Measurements from ENCODE around the gene SLC7A9.
A peak's percentile ranks its signal among the peaks of the same experiment; 100 is the strongest.

SLC7A9 gene

GRCh38 chr19:32876236-32876918 is 6.8 kb upstream of the SLC7A9 start:
- DNase-seq (ENCODE audit: low read depth) = no peak
- no peak for TF ChIP-seq CTCF (conservative IDR thresholded peaks at IDR 0.05; ENCODE audit: low read depth, low read length)
- no peak overlapping the region for H3K4me3 ChIP-seq (ENCODE audit: low read length)

GRCh38 chr19:32875428-32875827 is 5.9 kb upstream of the SLC7A9 start:
- no peak for TF ChIP-seq CTCF (conservative IDR thresholded peaks at IDR 0.05; ENCODE audit: low read depth, low read length)

GRCh38 chr19:32874605-32875004 is 5.0 kb upstream of the SLC7A9 start:
- no peak for TF ChIP-seq CTCF (conservative IDR thresholded peaks at IDR 0.05; ENCODE audit: low read depth, low read length)
- DNase-seq (ENCODE audit: low read depth) = no peak
- H3K4me3 ChIP-seq (ENCODE audit: low read length) = no peak overlapping the region

More at GRCh38 chr19:32875428-32875827, 5.9 kb upstream of the SLC7A9 start:
- H3K4me3 ChIP-seq (ENCODE audit: low read length) = no peak overlapping the region
- DNase-seq (ENCODE audit: low read depth) = no peak

- no peak for DNase-seq (ENCODE audit: low read depth)
- H3K4me3 ChIP-seq (ENCODE audit: low read length) = no peak overlapping the region
- TF ChIP-seq CTCF (conservative IDR thresholded peaks at IDR 0.05; ENCODE audit: low read depth, low read length) = no peak
These were observed 3.8 kb upstream of the SLC7A9 start for GRCh38 chr19:32873247-32873959.

- DNase-seq (ENCODE audit: low read depth) = no peak
- H3K4me3 ChIP-seq (ENCODE audit: low read length) = no peak overlapping the region
- no peak for TF ChIP-seq CTCF (conservative IDR thresholded peaks at IDR 0.05; ENCODE audit: low read depth, low read length)
These were observed 2.8 kb upstream of the SLC7A9 start for GRCh38 chr19:32872391-32872790.

GRCh38 chr19:32870981-32871451 is 1.4 kb upstream of the SLC7A9 start:
- H3K4me3 ChIP-seq (ENCODE audit: low read length) = no peak overlapping the region
- peak; percentile 55 for TF ChIP-seq CTCF (conservative IDR thresholded peaks at IDR 0.05; ENCODE audit: low read depth, low read length)
- DNase-seq (ENCODE audit: low read depth) = peak; percentile 5
